PC-9 (cell line): ENCODE results near the gene ACSL3.

Experiments
- CTCF ChIP-seq: fragments of 200-600 bp; sonication (generic); conservative IDR thresholded peaks from 2 replicates; pipeline ENCODE4 v1.6.1; 2017; ENCODE audit warnings: mixed run types, antibody characterized with exemption, mild to moderate bottlenecking, moderate library complexity
- EZH2 ChIP-seq: fragments of 200-600 bp; sonication (generic); IDR thresholded peaks from 2 replicates; pipeline ENCODE4 v1.8.0; 2017; ENCODE audit warnings: antibody characterized with exemption, low read depth

GRCh38 chr2:222941510-222942032, 80.7 kb downstream of the ACSL3 start:
- TF ChIP-seq CTCF (no peak), EZH2 (no peak)
